ENCODE data around the gene MOK. TPM values are rescaled to one million over a fixed set of nuclear protein-coding genes. Genes with fewer than 3 reads are reported as not detected.

Gene MOK
- total RNA-seq, 4 donors from 2014 or later = 27.6 to 29.3 (median 28.8) TPM

DNA sequence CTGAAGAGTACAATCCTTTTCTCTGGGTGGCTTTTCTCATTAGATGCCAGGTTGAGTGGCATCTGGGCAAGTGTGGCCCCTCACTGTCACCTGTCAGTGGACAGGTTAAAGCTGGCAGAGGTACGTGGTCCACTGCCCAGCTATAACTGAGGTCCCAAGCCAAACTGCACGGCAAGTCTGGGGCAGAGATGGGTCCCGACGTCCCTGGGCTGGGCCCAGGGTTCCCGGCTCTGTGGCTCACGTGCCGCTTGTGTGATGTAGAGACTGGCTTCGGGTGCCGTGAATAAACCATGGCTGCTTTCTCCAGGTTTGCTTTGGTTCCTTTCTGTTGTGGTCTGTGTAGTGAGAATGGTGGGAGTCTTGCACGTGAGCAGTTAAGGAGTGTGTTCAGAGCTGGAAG lies 87.6 kb downstream of the MOK start:
- H3K4me1 ChIP-seq = peaks cover 0 to 18% (median 0%) of the 10 kb centered on the region in 4 donors
- TF ChIP-seq EP300 (IDR thresholded peaks at IDR 0.05) (no peak), POLR2A (IDR thresholded peaks at IDR 0.05) (no peak)
- TF ChIP-seq, protein P1, sequence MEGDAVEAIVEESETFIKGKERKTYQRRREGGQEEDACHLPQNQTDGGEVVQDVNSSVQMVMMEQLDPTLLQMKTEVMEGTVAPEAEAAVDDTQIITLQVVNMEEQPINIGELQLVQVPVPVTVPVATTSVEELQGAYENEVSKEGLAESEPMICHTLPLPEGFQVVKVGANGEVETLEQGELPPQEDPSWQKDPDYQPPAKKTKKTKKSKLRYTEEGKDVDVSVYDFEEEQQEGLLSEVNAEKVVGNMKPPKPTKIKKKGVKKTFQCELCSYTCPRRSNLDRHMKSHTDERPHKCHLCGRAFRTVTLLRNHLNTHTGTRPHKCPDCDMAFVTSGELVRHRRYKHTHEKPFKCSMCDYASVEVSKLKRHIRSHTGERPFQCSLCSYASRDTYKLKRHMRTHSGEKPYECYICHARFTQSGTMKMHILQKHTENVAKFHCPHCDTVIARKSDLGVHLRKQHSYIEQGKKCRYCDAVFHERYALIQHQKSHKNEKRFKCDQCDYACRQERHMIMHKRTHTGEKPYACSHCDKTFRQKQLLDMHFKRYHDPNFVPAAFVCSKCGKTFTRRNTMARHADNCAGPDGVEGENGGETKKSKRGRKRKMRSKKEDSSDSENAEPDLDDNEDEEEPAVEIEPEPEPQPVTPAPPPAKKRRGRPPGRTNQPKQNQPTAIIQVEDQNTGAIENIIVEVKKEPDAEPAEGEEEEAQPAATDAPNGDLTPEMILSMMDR (IDR thresholded peaks at IDR 0.05) = no peak
- H3K27ac ChIP-seq = no peak overlapping the region
- H3K27me3 ChIP-seq = no peaks in the 10 kb centered on the region
- no peak for DNase-seq (ENCODE audit: low spot score in 2 of 2)
- peaks cover 0 to 45% (median 0%) of the 10 kb centered on the region in 3 donors for H3K36me3 ChIP-seq
- H3K9me3 ChIP-seq = no peaks in the 10 kb centered on the region
- H3K4me3 ChIP-seq = no peak overlapping the region
- 91 to 93% methylated on average over 10 of the region's 10 CpGs for WGBS, 2 donors

DNA sequence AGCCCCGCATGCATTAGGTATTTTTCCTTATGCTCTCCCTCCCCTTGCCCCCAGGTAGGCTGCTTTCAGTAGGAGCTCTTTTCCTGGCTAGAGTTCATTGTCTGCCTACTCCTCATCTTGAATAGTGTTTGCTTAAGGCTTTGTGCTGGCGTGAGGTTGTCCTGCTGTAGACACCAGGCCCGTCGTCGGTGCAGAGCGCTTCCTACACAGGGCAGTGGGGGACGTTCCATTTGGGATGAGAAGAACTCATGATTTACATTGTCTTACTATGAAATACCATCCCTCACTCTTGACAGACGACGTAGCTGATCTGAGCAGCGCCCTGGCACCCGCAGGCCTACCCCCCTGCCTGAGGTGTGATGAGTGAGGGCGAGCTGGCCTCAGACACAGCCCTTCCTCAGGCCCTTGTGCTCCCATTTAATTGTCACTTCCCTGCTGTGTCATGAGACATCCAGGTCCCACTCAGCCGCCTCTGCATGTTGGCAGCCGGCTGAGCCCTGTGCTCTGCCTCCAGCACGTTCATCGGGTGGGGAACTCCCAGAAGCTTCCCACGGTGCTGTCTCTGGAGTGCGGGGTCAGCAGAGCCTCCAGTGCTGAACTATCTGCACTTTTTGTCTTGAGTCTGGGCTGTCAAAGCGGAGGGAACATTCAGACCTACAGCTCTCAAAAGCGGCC lies 89.3 kb downstream of the MOK start:
- Histone ChIP-seq H3K27me3 (no peaks in the 10 kb centered on the region), H3K4me3 (no peak overlapping the region), H3K4me1 (peaks cover 0 to 18% (median 0%) of the 10 kb centered on the region in 4 donors), H3K27ac (peak overlapping the region in 2 of 4 donors; percentile 36 to 45), H3K9me3 (no peaks in the 10 kb centered on the region), H3K36me3 (peaks cover 0 to 43% (median 0%) of the 10 kb centered on the region in 3 donors)
- no peak for DNase-seq (ENCODE audit: low spot score in 2 of 2)
- TF ChIP-seq EP300 (IDR thresholded peaks at IDR 0.05) (no peak), POLR2A (IDR thresholded peaks at IDR 0.05) (no peak)
- TF ChIP-seq, protein P1 (IDR thresholded peaks at IDR 0.05) = no peak
- WGBS, 2 donors = 67 to 70% methylated on average over 19 to 20 of the region's 20 CpGs

DNA sequence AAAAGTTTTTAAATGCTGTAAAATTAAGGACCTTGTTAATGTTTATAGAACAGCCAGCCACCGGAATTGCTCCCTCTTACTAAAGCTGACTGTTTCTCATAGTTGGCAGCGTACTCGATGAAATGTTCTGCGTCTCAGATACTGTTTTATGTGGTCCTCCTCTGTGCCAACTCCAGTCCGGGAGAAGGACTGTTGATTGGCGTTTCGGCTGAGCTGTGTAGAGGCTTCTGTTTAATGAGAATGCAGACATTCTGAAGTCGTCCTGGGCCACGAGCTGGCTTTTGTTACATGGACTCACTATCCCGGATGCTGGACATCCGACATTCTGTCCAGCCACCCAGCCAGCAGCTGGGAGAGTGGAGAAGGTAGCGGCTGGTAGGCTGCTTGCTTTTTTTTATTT lies 89.9 kb downstream of the MOK start:
- 46 to 60% methylated on average over 12 of the region's 12 CpGs for WGBS, 2 donors
- H3K4me1 ChIP-seq = peaks cover 0 to 18% (median 0%) of the 10 kb centered on the region in 4 donors
- peaks cover 0 to 45% (median 0%) of the 10 kb centered on the region in 3 donors for H3K36me3 ChIP-seq
- no peaks in the 10 kb centered on the region for H3K9me3 ChIP-seq
- H3K4me3 ChIP-seq = no peak overlapping the region
- H3K27ac ChIP-seq = peak overlapping the region in 2 of 4 donors; percentile 36 to 45
- TF ChIP-seq POLR2A (IDR thresholded peaks at IDR 0.05) (no peak), EP300 (IDR thresholded peaks at IDR 0.05) (no peak)
- TF ChIP-seq, protein P1 (IDR thresholded peaks at IDR 0.05) = no peak
- DNase-seq (ENCODE audit: low spot score in 2 of 2) = peak in 1 of 2 donors; percentile 20
- H3K27me3 ChIP-seq = no peaks in the 10 kb centered on the region

DNA sequence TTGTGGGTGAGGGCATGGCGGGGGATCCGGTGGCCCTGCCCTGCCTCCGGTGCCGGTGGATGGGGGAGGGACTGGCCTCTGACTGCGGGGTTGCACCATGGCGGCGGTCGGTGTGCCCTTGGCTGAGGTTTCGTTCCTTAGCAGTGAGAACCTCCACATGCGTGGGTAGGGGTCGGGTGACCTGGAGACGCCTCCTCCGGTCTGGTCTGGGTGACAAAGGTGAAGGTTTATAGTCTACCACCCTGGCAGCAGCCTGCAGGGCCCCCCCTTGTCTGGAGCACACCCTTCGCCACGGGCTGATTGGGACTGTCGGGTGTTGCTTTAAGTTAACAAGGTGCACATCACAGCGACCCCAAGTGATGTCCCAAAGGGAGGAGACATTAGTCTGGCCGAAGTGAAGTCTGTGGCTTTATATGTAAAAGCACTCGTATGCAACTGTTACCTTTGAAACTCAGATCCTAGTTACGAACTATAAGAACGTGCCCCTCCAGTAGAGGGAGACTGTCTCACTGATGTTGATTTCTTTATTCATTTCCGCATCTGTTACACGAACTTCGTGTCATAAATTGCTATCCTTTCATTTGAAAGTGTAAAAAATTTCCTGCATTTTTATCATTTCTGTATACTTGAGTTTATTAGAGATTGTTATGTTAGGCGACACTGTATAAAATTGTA lies 90.8 kb downstream of the MOK start:
- 89 to 91% methylated on average over 18 to 25 of the region's 25 CpGs for WGBS, 2 donors
- Histone ChIP-seq H3K9me3 (no peaks in the 10 kb centered on the region), H3K36me3 (peaks cover 0 to 38% (median 4%) of the 10 kb centered on the region in 3 donors), H3K4me1 (peaks cover 0 to 24% (median 0%) of the 10 kb centered on the region in 4 donors), H3K27ac (peak overlapping the region in 2 of 4 donors; percentile 36 to 45), H3K4me3 (no peak overlapping the region), H3K27me3 (no peaks in the 10 kb centered on the region)
- DNase-seq (ENCODE audit: low spot score in 2 of 2) = no peak
- TF ChIP-seq EP300 (IDR thresholded peaks at IDR 0.05) (no peak), POLR2A (IDR thresholded peaks at IDR 0.05) (no peak)
- TF ChIP-seq, protein P1 (IDR thresholded peaks at IDR 0.05) = no peak

DNA sequence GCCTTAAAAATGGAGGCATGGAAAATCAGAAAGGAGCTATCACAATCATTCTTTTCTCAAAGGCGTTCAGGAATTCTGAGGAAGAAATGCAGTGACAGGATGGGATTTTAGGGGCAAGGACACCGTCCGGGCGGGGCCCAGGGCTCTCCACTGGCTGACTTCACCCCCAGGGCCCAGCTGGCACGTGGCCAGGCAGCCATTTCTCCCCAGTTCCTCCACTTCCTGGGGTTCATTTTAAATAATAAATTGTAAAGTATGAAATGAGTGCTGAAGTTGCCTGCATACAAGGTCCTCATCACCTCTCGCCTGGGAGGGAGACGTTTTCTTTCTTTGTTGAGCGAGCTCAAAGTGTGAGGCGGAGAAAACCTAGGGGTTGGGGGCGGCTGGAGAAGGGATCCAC lies 91.5 kb downstream of the MOK start:
- Histone ChIP-seq H3K4me3 (no peak overlapping the region), H3K9me3 (no peaks in the 10 kb centered on the region), H3K4me1 (peaks cover 0 to 28% (median 0%) of the 10 kb centered on the region in 4 donors), H3K27ac (no peak overlapping the region), H3K36me3 (peaks cover 0 to 40% (median 4%) of the 10 kb centered on the region in 3 donors), H3K27me3 (no peaks in the 10 kb centered on the region)
- TF ChIP-seq EP300 (IDR thresholded peaks at IDR 0.05) = no peak
- TF ChIP-seq, protein P1 (IDR thresholded peaks at IDR 0.05) = no peak
- TF ChIP-seq POLR2A (IDR thresholded peaks at IDR 0.05) = no peak
- 79 to 83% methylated on average over 10 of the region's 10 CpGs for WGBS, 2 donors
- DNase-seq (ENCODE audit: low spot score in 2 of 2) = no peak

All from tibial nerve (tissue), 4 donors.